ENCODE measurements around the gene CLDN18. TPM values are rescaled to one million over a fixed set of nuclear protein-coding genes. Genes with fewer than 3 reads are reported as not detected.

CLDN18 gene
- total RNA-seq, result not detected in 2 replicates

GRCh38 chr3:138009476-138010272 lies at the start of gene CLDN18:
Gene CLDN18, plus strand, starts transcription at chr3:138010165. Its CDS starts 61 bp downstream, at chr3:138010226.
- DNase-seq, result no peak

DNA sequence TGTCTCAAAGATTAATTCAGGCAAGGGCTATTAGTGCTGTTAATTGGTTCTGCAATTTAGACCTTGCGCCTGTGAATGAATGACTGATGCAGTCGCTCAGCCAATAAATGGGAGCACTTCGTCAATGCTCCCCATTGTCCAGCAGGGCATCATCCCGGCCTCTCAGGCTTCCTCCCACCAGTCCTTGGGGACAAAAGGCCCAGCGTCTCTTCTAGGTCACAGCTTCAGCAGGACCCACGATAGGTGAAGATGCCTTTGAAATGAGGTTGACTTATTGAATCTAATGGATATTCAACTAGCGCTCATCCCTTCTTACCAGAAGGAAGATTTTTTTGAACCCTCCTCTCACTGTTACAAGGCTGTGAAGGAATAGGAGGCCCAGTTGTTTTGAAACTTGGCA lies 47.7 kb upstream of the CLDN18 start:
- DNase-seq, result no peak

GRCh38 chr3:137963463-137963862 lies 46.5 kb upstream of the CLDN18 start:
- DNase-seq, result no peak

GRCh38 chr3:137970914-137971831 lies 38.8 kb upstream of the CLDN18 start:
- DNase-seq, result peak; percentile 76

DNA sequence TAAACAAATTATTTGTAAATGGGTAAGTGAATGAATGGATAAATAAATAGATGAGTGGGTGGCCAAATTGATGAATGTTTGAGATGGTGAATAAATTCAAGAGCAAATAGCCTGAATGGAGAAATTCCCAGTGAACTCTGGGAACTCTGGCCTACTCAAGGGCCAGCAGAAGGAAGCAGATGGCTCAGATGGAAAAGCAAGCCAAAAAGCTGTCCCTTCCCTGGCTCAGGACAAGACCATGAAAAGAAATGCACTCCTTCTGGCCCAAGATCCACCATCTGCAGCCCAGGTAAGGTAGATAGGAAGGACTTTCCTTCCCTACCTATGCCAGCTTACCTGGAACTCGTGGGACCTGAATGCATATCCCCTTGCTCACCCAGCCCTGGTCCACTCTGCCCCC lies 37.6 kb upstream of the CLDN18 start:
- DNase-seq, result no peak

GRCh38 chr3:137978328-137978727 lies 31.6 kb upstream of the CLDN18 start:
- no peak for DNase-seq

DNA sequence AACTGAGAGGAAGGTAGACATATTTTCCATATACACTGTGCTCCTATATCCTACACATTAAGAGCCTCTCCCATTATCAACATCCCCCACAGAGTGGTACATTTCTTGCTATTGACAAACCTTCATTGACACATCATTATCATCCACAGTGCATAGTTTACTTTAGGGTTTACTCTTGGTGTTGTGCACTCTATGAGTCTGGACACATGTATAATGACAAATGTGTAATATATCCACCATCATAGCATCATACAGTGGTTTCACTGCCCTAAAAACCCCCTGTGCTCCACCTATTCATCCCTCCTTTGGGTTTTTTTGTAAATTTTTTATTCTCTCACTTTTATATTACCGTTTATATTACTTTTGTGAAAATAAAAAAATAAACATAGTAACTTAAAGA lies 22.2 kb upstream of the CLDN18 start:
- DNase-seq, result no peak

DNA sequence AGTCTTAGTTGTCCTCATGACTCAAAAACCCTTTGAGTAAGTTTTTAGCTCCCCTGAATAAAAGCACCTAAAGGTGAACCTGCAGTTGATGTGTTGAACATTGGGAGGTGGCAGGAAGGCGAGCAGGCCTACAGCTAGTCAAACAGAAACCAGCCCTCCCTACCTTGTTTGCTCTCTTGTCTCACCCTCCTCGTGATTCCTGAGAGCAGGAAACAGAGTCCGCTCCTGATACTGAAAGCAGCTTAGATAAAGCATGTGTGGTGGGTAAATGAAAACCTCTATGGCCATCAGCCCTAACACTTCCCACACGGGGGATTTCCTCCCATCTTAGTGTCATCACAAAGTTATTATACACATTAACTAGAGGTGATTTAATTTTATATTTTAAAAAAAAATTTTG lies 21.8 kb upstream of the CLDN18 start:
- DNase-seq, result no peak

- DNase-seq, result no peak
Measured at GRCh38 chr3:137988982-137989381, 21.0 kb upstream of the CLDN18 start.

DNA sequence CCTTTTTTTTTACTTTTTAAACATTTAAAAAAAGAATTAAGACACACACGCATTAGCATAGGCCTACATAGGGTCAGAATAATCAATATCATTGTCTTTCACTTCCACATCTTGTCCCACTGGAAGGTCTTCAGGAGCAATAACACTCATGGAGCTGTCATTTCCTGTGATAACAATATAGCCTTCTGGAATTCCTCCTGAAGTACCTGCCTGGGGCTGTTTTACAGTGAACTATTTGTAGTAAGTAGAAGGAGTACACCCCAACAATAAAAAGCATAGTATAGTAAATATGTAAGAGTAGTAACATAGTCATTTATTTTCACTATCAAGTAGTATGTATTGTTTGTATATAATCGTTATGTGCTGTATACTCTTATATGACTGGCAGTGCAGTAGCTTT lies 19.5 kb upstream of the CLDN18 start:
- DNase-seq, result no peak

DNA sequence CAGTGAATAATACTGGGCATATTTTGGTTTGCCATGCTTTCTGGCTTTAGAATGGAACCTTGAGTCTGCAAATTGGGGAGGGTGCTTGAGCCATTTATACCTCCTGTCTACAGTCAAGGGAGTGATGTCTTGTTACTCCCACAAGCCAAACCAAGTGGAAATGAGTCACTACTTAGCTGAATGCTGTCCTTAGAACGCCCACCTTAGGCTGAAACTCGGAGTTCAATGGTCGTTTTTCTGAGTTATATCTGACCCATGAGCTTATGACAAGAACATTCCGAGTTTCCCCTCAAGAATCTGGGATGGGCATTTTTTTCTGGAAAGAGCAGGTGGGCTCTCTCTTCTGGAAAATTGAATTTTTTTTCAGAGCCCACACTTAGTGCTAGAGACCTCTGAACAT lies 17.4 kb upstream of the CLDN18 start:
- no peak for DNase-seq

GRCh38 chr3:137998121-137999042 lies 11.6 kb upstream of the CLDN18 start:
- DNase-seq, result no peak

DNA sequence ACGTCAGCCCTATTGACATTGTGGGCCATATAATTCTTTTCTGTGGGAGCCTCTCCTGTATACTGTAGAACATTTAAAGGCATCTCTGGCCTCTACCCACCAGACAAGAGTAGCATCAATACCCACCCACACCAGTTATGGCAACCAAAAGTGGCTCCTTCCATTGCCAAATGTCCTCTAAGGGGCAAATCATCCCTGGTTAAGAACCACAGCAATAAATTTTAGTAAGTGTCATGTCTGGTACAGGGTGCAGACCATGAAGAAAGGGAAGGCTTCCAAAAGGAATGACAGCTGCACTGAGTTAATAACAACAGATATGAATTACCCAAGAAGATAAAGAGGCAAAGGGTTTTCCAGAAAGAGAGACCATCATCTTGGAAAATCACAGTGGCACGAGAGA lies 6.9 kb upstream of the CLDN18 start:
- no peak for DNase-seq

DNA sequence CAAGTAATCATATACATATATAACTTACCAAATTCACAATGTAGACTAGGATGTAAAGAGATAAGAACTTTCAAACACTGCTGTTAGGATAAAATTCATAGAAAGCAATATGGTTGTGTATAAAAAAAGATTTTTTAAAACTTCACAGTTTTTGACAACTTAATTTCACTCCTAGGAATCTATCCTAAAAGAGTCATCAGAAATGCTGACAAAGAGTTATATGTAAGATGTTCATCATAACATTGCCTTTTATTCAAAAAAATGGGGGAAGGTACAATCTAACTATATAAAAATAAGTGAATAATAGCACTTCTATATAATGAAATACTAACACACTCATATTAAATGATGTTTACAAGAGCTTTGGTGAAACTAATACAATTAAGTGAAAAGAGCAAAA lies 4.3 kb upstream of the CLDN18 start:
- DNase-seq, result no peak

GRCh38 chr3:138007898-138008297 lies 2.1 kb upstream of the CLDN18 start:
- DNase-seq, result no peak

GRCh38 chr3:138010273-138010590 lies 267 bp downstream of the CLDN18 start:
- no peak for DNase-seq

DNA sequence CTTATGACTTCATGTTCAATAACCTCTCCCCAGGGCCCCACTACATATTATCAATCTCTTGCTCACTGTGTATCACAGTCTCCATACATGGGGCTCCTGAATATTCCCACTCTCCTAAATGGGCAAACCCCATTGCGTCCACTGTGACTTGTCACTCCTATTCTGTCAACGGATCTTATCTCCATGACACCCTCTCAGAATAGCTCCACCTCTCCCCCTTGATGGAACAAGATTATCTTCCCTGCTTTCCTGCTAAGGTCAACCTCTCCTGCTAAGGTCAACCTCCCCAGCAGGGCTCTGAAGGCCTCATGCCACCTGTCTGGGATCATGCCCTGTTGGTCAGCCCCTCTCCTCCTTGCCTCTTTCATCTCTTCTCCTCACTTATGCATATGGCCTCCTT lies 1.8 kb downstream of the CLDN18 start:
- DNase-seq, result no peak

- DNase-seq, result no peak
Measured at GRCh38 chr3:138012526-138012925, 2.6 kb downstream of the CLDN18 start.

DNA sequence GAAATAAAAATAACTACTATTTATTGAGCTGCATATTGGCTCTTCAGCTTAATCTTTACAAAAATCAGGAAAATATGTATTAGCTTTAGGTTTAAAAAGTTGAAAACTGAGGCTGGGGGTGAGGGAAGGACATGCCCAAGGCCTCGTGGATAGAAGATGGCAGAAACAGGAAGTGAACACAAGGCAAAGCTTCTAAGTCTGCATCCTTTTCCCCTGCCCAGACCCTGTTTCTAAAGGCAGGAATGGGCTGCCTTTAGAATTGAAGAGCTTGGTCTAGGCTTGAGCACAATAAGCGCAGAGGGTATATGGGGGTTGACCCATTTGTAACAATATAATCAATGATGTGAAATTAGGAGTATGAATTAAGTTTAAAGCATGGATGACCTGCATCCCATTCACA lies 6.1 kb downstream of the CLDN18 start:
- DNase-seq, result no peak

DNA sequence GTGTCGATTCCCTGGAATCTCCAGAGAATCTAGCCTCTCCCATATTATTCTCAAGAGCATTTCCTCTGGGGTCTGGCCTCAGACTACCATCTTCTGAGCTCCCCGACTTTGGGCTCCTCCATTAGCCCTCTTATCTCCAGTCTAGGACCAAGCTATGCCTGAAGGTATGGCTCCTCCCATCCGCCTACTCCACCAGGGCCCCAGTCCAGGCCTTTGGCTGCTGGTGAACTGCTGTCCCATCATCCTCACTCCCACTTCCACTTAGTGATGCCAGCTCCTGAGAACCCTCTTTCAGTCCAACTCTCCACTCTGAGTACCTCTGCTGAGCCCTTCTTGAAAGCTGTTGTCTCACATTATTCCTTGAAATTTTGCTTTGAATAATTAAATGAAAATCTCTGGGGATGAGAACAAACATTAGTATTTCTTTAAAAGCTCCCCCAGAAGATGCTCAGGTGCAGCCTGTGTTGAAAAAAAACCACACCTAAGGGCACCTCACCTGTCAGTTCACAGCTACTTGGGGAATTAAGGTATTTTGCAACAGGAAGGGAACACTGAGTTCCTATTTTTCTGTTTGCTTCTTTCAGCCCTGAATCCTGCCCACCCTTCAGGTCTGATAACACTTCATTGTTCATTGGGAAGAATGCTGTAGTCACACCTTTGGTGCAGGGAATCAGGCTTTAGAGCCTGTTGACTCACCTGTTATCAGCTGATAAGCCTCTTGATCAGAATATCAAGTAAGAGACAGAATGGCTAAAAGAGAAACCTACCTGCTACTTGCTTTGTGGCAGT lies 9.5 kb downstream of the CLDN18 start:
- DNase-seq, result no peak

DNA sequence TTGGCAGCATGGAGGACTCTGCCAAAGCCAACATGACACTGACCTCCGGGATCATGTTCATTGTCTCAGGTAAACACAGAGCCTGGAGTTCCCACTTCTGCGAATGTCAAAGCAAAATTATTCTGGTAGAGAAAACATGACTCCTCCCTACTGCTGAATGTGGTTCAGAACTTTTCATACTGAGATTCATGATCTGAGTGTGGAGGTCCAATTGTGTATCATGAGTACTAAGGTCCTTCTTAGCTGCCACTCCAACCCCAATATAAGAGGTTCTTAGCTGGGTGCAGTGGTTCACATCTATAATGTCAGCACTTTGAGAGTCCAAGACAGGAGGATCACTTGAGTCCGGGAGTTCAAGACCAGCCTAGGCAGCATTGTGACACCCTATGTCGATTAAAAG lies 13.8 kb downstream of the CLDN18 start:
- DNase-seq, result no peak

DNA sequence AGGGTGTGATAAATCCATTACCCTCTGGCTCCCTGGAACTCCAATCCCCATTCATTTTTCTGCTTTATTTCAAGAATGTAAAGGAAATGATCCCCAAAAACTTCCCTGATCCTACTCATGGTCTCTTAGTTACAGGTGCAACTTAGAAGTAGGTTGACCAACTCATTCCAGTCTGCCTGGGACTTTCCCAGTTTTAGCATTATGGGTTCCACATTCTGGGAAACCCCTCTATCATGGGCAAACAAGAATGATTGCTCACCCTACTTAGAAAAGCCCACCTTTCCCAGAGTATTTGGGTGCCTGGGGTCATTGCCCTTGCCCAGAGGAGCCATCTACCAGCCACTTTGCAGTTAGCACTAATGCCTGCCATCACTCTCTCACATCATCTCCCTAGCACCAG lies 15.6 kb downstream of the CLDN18 start:
- no peak for DNase-seq
